HG02943 (cell line): ENCODE results near the gene NSF.
"Not testable (repeated sequence)": the region's sequence is repeated elsewhere in the genome, so short reads cannot be mapped to it uniquely, and the experiment has no call there.

Experiments used
- ATAC-seq: cut with Tn5 transposase; IDR thresholded peaks from one replicate; pipeline ENCODE4 v1.9.1; 2021; ENCODE audit warnings: mild to moderate bottlenecking, low read depth, moderate library complexity; ENCODE audit not compliant: unreplicated experiment

NSF gene

DNA sequence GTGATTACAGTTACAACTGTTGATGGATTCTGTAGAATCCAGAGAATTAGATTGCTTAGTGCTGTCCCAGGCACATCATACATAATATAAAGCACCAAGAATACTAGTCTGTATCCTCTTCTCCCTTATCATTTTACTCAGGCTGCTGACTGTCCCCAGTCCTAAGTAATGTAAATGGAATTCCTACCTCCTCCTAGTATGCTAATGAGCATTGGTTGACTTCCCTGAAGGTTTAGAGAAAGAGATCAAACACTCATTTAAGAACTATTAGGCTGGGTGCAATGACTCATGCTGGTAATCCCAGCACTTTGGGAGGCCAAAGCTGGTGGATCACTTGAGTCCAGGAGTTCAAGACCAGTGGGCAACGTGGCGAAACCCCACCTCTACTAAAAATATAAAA is 37.0 kb downstream of the NSF start:
- ATAC-seq: not testable (repeated sequence)

DNA sequence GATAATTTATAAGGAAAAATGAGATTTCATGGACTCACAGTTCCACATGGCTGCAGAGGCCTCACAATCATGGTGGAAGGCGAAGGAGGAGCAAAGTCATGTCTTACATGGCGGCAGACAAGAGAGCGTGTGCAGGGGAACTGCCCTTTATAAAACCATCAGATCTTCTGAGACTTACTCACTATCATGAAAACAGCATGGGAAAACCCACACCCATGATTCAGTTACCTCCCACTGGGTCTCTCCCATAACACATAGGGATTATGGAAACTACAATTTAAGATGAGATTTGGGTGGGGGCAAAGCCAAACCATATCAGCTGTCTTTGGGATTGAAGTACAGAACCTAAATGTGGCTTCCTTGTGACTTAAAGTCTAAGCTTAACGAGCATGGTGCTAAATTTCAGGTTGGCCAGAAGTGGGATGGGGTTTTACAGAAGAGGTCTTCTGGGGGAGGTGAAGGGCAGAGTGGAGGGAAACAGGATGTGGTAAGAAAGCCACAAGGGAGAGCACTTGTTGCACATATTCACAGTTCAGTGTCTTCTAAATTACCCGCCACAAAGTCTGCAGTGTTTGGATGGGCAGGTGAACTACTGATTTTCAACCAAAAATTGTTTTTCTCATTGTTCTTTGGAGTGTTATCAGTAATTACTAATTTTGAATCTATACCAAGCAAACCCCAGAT is 38.4 kb downstream of the NSF start:
- ATAC-seq: not testable (repeated sequence)

DNA sequence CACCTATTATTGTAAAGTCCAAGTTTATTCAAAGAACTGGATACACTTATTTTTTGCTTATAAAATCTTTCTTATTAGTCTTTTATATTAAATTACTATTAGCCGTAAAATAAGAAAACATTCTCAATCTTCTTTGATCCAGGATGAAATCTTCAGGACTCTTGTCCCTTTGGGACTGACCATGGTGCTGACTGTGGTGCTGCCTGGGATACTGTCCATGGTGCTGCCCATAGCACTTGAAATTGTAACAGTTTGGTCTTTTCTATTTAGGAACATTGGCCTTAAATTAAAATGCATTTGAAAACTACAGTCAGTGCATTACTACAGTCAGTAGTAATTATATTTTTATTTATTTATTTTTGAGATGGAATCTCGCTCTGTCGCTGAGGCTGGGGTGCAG is 41.7 kb downstream of the NSF start:
- ATAC-seq: not testable (repeated sequence)

DNA sequence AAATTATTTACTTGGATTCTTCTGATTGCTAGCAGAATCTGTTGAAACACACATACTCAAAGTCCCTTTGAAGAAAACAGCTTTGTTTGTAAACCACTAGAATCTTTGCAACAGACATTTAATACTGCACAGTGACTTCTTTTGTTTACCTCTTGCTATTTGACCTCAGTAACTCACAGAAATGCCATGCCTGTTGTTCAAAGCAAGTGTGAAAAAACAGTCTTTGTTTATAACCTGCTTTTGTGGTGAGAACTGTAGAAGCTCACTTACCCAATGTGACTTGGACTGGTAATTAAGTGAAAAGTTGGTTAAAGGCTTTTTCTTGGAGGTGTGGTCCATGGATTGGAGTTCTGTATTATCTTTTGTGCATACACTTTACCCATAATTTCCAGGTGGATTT is 44.4 kb downstream of the NSF start:
- ATAC-seq: not testable (repeated sequence)

DNA sequence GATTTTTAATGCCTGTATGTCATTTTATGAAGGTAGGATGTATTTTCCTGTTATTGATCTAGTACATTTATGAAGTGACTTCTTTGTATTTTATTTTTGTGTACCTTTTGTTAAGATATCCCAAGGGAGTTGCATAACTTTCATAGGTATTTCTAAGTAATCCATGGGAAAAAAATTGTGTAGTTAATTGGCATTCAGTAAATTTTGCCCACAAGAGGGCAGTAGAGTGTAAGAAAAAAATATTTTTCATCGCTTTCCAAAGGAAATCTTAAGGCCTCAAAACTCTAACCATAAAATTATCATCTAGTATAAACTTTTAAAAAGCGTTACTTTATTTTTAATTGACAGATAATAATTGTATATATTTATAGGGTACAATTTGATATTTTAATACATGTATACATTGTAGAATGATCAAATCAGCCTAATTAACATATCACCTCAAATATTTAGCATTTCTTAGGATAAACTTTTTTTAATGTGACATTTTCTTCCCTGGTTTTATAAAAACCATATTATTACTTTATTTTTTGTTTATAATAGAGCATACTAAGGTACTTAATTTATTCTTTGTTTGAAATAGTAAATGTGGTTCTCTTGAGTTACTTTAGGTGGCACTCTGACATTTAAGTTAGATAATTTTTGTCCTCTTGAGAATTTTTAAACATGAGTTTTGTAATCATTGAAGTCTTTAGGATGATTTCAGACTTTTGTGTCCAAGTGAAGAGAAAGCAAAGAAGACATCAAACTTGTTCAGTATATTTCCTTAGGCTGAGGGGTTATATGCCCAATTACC is 51.6 kb downstream of the NSF start:
- ATAC-seq: not testable (repeated sequence)

DNA sequence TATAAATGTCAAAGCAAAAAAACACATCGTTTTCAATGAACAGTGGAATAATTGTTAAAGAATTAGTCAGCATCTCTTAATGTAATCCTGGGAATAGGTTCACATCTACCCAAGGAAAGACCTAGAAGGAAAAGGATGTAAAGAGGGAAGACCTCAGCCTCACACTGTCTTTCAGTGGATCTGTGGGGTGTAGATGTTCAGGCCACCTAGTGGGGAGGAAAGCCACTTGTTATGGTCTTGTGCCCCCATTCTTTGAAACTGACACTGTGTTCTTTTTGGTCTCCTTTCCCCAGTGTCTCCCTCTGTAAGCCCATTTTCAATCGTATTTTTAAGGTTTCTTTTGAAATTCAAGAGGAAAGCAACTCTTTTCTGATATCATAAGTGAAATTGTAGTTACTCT is 56.8 kb downstream of the NSF start:
- not testable (repeated sequence) for ATAC-seq

DNA sequence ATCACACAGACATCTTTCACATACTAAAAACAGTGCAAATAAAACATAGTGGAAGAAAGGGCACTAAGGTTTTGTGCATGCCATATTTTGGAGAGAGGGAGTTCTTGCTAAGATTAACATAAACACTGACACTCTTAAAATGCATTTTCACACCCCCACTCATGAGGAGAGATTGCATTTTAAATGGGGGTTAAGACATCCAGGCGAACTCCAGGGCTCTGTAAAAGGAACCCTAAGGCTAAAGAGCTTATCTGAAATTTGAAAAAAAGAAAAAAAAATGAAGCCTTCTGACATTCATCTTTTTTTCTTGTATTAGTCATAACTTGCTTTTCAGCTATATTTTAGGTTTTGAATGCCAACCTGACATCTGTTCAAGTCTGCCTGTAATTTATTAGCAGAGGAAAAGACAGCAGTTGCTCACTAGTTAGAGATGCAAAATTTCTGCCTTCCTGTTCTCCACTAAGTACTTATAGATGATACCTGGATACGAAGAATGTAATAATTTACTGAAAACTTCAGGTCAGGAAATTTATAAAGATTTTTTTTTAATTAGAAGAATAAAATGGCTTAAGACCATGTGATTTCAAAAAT is 57.3 kb downstream of the NSF start:
- not testable (repeated sequence) for ATAC-seq

DNA sequence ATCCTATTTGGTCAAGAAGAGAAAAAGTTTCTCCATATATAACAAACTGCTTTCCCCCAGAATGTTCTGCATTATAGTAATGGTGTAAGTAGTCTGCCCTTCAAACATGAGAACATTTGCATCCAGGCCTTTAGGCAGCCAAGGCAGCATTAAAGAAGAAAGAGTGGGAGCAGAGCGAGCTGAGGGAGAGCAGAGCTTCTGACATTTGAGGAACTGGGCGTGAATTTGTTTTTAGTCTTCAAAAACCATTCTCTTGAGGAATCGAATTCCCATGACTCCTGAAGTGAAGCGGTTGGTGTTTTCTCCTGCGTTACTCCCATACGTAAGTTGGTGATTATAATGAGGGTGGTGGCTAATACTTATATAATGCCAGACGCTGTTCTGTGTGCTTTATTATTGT is 58.8 kb downstream of the NSF start:
- ATAC-seq: not testable (repeated sequence)

DNA sequence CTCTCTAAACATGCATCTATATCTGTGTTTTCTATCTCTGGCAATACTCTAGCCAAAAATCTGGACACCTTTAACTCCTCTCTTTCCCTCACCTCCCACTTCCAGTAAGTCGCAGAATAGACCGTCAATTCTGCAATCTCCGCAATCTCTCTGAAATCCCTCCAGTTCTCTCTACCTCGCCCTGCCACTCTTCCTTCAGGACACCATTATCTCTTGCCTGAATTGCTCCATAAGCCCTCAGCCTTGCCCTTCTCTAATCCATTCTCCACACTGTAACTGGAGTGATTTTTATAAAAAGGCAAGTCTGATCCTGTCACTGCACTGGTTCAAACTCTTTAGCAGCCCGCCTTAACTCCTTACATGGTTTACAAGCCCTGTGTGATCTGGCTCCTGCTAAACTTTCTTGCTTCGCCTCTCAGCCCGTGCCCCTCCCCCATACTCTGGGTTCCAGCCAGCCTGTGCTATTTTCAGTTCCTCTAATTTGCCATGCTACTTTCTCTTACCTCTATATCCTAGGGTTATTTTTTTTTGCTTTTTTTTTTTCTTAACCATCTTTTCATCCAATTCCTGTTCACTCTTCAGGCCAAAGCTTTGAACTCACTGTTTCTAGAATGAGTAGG is 61.7 kb downstream of the NSF start:
- not testable (repeated sequence) for ATAC-seq

DNA sequence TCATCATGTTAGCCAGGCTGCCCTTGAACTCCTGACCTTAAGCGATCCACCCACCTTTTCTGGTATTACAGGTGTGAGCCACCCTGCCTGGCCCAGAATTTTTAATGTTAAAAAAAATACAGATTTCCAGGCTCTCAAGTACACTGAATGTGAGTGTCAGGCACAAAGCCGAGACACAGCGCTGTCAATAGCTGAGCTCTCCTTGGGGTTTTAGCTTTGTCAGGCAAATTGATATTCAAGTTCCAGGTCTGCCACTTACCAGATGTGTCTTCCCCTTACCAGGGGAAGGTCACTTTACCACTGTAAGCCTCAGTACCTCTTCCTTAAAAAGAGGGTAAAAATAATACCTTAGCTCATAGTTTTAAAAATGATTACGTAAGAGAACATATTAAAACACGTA is 67.8 kb downstream of the NSF start:
- ATAC-seq: not testable (repeated sequence)

DNA sequence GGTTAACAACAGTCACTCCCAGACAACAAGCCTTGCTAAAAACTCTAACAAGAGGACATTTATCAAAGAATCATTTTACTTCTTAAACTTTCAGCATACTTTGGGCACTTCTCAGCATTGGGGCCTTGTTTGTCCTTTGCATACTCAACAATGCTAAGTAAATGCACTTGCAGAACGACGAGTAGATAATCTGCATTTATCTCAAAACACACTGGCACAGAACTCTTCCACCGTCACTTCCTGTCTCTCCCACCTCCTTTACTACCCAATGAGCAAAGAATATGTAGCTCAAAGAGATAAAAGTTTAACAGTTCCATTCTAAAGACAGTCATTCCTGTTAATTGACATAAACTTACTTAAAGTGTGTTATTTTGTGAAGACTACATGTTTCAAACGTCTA is 69.2 kb downstream of the NSF start:
- not testable (repeated sequence) for ATAC-seq

DNA sequence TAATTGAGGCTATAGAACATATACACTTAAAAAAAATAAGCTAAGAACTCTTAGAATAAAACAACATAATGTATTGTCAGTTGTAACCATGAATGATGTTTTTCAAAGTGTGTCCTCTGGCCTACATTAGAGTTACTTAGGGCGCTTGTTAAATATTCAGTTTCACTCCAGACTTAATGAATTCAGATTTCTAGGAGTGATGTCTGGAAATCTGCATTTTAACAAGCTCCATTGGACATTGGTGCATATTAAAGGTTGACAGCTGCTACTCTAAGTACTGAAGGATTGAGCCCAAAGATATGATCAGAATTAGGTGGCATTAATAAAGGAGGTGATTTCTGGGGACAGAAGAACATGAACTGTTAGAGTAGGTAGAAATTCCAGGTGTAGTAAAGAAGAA is 72.7 kb downstream of the NSF start:
- not testable (repeated sequence) for ATAC-seq

DNA sequence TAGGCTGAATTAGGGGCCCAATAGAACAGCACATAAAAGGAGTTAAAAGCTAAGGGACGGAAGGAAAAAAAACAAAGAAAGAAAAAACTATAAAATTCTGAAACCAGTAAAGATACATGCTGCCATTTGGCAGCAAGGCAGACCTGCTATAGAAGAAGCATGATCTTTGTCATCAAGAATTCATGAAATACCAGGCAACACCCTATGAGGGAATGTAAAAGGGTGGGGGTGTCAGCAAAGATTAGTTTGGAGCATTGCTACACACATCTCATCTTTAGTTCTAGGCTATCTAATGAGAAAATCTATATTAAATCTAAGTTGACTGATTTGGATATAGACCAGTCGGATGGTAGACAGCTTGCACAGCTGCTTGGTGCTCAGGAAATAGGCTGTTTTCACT is 73.1 kb downstream of the NSF start:
- ATAC-seq: not testable (repeated sequence)

DNA sequence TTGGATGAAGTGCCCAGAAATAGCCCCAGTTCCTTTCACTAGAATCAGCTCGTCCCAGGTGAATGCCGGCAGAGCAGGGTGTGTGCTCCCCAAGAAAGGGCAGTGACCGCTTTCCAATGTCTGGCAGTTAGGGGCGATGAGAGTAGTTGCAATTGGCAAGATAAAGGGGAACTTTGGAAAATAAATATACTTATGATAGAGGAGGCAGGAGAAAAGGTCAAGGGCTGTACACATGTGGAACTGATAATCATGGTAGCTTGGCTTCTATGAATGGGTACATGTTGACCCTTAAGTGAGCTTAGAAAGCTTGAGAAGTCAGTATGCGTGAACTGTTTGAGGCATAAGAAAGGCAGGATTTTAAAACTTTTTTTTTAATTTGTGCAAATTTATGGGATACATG is 75.5 kb downstream of the NSF start:
- ATAC-seq: not testable (repeated sequence)

DNA sequence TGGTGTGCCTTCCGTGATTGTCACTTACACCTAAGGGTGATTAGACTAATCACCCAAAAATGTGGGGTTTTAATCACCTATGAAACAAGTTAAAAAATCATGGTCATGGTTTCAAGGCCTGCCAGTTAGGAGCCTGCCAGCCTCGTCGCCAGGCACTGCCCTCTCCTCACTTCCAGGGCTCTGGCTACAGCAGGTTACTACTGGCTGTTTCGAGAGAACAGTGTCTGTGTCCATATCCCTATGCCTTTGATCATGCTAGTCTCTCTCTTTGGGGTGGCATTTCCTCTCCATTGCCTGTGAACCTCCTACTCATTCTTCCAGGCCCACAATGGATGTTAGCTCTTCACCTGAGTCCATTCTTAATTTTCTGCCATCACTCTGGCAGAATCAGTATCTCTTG is 80.3 kb downstream of the NSF start:
- ATAC-seq: not testable (repeated sequence)

DNA sequence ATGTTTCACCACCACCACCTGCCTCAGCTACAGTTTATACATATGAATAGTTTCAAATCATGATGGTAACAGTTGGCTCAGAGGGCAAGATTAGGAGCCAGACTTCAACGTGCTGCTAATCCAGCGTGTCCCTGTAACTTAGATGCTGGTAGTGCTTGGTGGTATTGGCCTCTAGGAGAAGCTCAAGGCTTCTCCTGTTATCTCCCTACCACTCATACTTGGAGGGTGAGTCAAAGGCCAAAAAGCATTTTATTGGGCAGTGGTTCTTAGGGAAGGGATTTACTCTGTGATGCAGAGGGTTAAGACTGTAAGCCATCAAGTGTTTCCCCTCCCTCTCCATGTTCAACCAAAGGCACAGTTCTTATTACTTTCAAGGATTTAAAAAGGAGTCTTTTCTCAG is 82.3 kb downstream of the NSF start:
- ATAC-seq: not testable (repeated sequence)

DNA sequence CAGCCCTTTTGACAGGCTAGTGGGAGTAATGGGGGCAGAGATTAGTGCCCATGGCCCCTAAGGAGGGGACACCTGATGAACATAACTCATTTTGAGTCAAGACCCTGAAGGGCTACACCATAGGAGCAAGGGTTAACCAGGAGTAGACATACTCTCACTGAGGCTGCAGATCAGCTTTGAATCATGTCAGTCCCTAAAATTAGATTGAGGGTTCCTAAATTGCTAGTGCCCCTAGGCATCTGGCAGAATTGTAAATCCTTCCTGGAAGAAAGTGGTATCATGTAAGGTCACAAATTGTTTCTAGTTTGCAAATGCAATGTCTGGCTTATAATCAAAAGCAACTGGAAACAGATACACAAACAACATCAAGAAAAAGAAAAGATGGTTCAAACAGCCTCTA is 87.3 kb downstream of the NSF start:
- not testable (repeated sequence) for ATAC-seq

DNA sequence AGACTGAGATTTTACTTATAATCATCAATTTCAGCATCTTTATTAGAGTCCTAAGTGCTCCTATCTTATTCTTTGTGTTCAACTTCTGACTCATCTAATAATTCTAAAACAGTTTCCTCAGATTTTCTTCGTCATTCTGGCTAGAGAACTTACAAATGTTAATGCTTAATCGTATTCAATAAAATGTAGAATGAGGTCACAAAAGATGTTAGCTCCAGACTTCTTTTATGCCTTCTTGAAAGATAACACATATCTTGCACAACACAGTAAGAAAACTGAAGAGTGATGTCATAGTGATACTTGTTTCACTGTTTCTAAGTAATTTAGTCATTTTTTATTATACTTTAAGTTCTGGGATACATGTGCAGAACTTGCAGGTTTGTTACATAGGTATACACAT is 93.2 kb downstream of the NSF start:
- ATAC-seq: not testable (repeated sequence)

DNA sequence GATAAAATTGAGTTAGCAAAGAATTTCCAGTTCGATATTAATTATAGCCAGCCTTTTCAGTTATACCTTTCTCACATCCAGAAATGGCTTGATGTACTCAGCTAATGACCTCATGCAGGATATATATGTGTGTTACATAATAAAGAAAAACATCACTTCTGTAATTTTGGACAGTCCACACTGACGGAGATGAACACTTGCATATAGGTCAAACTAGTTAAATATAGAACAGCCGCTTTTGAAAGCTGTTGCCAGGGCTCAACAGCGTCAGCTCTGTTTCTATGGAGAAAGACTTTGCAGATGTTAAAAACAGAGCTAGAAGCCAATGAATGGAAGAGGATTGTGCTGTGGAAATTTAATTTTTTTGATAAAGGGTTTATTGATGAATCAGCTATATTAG is 94.8 kb downstream of the NSF start:
- ATAC-seq: not testable (repeated sequence)

DNA sequence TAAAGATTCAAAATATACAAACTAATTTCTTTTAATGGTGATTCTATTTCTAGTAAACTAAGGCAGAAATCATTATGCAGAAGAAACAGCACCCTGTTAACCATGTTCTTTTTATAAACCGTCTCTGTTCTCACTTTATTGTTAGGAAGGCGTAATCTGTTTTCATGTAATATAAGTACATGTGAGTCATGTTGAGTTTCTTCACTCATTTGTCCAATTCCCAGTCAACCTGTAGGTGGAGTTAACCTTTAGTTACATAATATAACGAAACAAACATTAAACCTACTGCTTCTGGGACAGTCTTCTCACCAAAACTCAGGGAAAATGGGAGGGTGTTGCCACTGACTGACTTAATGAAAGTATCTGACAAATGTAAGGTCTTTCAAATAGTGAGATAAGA is 101.7 kb downstream of the NSF start:
- ATAC-seq: not testable (repeated sequence)

DNA sequence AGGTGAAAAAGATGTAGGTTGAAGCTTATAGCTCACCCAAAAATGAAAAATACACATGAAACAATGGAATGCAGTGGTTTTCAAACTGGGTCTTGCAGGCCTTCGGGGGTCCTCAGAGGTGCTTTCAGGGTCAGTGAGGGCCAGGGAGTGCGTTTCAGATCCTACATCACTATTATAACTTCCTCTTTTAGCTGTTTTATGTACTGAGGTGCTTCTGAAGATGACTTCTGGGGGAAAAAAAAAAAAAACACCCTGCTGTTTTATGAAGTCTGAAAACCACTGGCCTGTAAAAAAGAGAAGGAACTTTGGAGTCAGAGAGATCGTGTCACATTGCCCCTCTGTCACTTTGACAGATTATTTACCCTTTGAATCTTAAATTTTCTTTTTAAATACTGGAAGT is 102.8 kb downstream of the NSF start:
- not testable (repeated sequence) for ATAC-seq
